22Rv1 (cell line): ENCODE measurements around the gene NUDT2.

ENCODE experiments used
- CTCF ChIP-seq: fragments of 450-650 bp; IDR thresholded peaks from 2 replicates; pipeline ENCODE4 v1.5.1; 2017; ENCODE audit warnings: mild to moderate bottlenecking
- ZFX ChIP-seq: fragments of 450-650 bp; IDR thresholded peaks from 2 replicates; pipeline ENCODE4 v1.6.1; 2017; ENCODE audit warnings: antibody characterized with exemption, borderline replicate concordance

- no peak for TF ChIP-seq CTCF
- no peak for TF ChIP-seq ZFX
These were observed 52.0 kb downstream of the NUDT2 start for GRCh38 chr9:34381323-34381722.
